ENCODE data around the gene ERC1.

GRCh38 chr12:1536817-1537216, 545.8 kb downstream of the ERC1 start:
- TF ChIP-seq EZH2 (IDR thresholded peaks at IDR 0.05; ENCODE audit: low read length, unreplicated experiment) (no peak), CTCF (conservative IDR thresholded peaks at IDR 0.05; ENCODE audit: low read depth, low read length) (no peak)
